HepG2 (cell line): ENCODE results near the gene VDAC2. TPM values are rescaled to one million over a fixed set of nuclear protein-coding genes. Genes with fewer than 3 reads are reported as not detected.
A peak's percentile ranks its signal among the peaks of the same experiment; 100 is the strongest.

Experiments used
- ATAC-seq: fragments of 200-7000 bp; cut with Tn5 transposase; 3 replicates; pipeline ENCODE4 v1.9.1; 2020; ENCODE audit warnings: mild to moderate bottlenecking, moderate library complexity
- BruUV-seq: library from RNA; stranded (reverse); fragments of 400-500 nt; replicated peaks from 2 replicates; lab custom pipeline; 2021; lab: Mats Ljungman, UMichigan
- CTCF ChIA-PET: fragments of 300-600 bp; formaldehyde crosslinking; extraction: SDS; loops from one replicate; lab custom pipeline; 2021; ENCODE audit warnings: low total read pairs, inconsistent platforms, low intra/inter-chr PET ratio; lab: Yijun Ruan, JAX
- POLR2A ChIA-PET: fragments of 350-600 bp; sonication (Branson Sonifier 250); formaldehyde crosslinking; loops from one replicate; lab custom pipeline; 2020; ENCODE audit warnings: antibody characterized with exemption, inconsistent platforms; lab: Yijun Ruan, JAX
- DNase-seq: peaks from one replicate; pipeline ENCODE4 v3.0.0-alpha.2; 2015; ENCODE audit warnings: low spot score
- FAIRE-seq: peaks from 3 replicates; lab custom pipeline; 2011; peaks lifted over from hg19 to GRCh38; lab: Jason Lieb, UNC
- H2AFZ ChIP-seq: one replicate; pipeline ENCODE4 v1.6.1; 2011; ENCODE audit warnings: low read length, inconsistent platforms
- H3K27ac ChIP-seq: fragments of 300-600 bp; 3 replicates; pipeline ENCODE4 v1.8.0; 2011; ENCODE audit warnings: mixed run types, mild to moderate bottlenecking, mixed read lengths, low read length, inconsistent platforms; ENCODE audit not compliant: insufficient read depth; ENCODE audit errors: extremely low read length
- H3K27me3 ChIP-seq, 2 experiments: fragments of 200-600 bp in 1 of 2; 2 replicates in 1 of 2; 3 replicates in 1 of 2; pipeline versions ENCODE4 v1.6.0 to v1.8.0; 2011; ENCODE audit warnings: low read length in 2 of 2, mild to moderate bottlenecking in 2 of 2, moderate library complexity in 2 of 2, inconsistent platforms in 1 of 2; ENCODE audit not compliant: insufficient read depth in 2 of 2, control insufficient read depth in 1 of 2
- H3K36me3 ChIP-seq, 2 experiments: fragments of 200-600 bp in 1 of 2; replicated peaks in 1 of 2; 2 replicates in 1 of 2; 3 replicates in 1 of 2; pipeline versions ENCODE4 v1.5.1 to v1.8.0; 2011; ENCODE audit warnings: low read length in 2 of 2, inconsistent platforms in 1 of 2; ENCODE audit not compliant: insufficient read depth in 2 of 2, control insufficient read depth in 1 of 2
- H3K4me1 ChIP-seq: 2 replicates; pipeline ENCODE4 v1.5.1; 2012; ENCODE audit warnings: low read length, inconsistent platforms; ENCODE audit not compliant: insufficient read depth
- H3K4me2 ChIP-seq: 2 replicates; pipeline ENCODE4 v1.6.0; 2011; ENCODE audit warnings: low read depth, low read length, inconsistent platforms
- H3K4me3 ChIP-seq, 3 experiments: fragments of 200-600 bp in 1 of 3; sonication (generic), shearing (Covaris generic) in 1 of 3; replicated peaks in 1 of 3; 2 replicates each; pipeline ENCODE4 v1.5.1; 2011 to 2016; ENCODE audit warnings: low read length in 3 of 3, inconsistent platforms in 2 of 3, low read depth in 2 of 3, mild to moderate bottlenecking in 2 of 3, control low read depth in 1 of 3, mixed read lengths in 1 of 3; ENCODE audit not compliant: insufficient read depth in 1 of 3
- H3K79me2 ChIP-seq: one replicate; pipeline ENCODE4 v1.6.1; 2011; ENCODE audit warnings: low read length, inconsistent platforms; ENCODE audit not compliant: insufficient read depth
- H3K9ac ChIP-seq: 2 replicates; pipeline ENCODE4 v1.6.0; 2011; ENCODE audit warnings: mild to moderate bottlenecking, low read depth, low read length, inconsistent platforms; ENCODE audit not compliant: insufficient read depth
- H3K9me3 ChIP-seq: 2 replicates; pipeline ENCODE4 v1.5.1; 2012; ENCODE audit warnings: mild to moderate bottlenecking, low read length
- H4K20me1 ChIP-seq: 2 replicates; pipeline ENCODE4 v1.6.0; 2011; ENCODE audit warnings: inconsistent platforms, mild to moderate bottlenecking, low read length, moderate library complexity; ENCODE audit not compliant: insufficient read depth
- AGO1 ChIP-seq: fragments of 200-400 bp; formaldehyde crosslinking; IDR thresholded peaks from 2 replicates; pipeline ENCODE4 v1.6.1; 2017; ENCODE audit warnings: mild to moderate bottlenecking, low read depth, low read length, moderate library complexity; ENCODE audit not compliant: poor library complexity, severe bottlenecking
- CEBPG ChIP-seq: IDR thresholded peaks from 2 replicates; pipeline ENCODE4 v1.6.1; 2016
- DNMT1 ChIP-seq: sonication (generic); formaldehyde crosslinking; IDR thresholded peaks from 2 replicates; pipeline ENCODE4 v1.5.1; 2020; ENCODE audit warnings: mild to moderate bottlenecking, missing genetic modification reagents
- ELF1 ChIP-seq: sonication (generic); formaldehyde crosslinking; IDR thresholded peaks from 2 replicates; pipeline ENCODE4 v1.4.0; 2020; ENCODE audit warnings: missing genetic modification reagents
- HIVEP1 ChIP-seq: sonication (generic); formaldehyde crosslinking; IDR thresholded peaks from 2 replicates; pipeline ENCODE4 v1.4.0; 2020; ENCODE audit warnings: mild to moderate bottlenecking, missing genetic modification reagents
- HNRNPL ChIP-seq: fragments of 200-400 bp; formaldehyde crosslinking; IDR thresholded peaks from 2 replicates; pipeline ENCODE4 v1.6.1; 2017; ENCODE audit warnings: mild to moderate bottlenecking, low read depth, low read length
- PHF5A ChIP-seq: IDR thresholded peaks from one replicate; pipeline ENCODE4 v1.6.1; 2018; ENCODE audit warnings: low read depth, missing genetic modification reagents; ENCODE audit not compliant: unreplicated experiment
- POLR2A ChIP-seq, 2 experiments: IDR thresholded peaks; 2 replicates each; pipeline ENCODE4 v1.6.1; 2011; ENCODE audit warnings: low read depth in 2 of 2, low read length in 2 of 2, mild to moderate bottlenecking in 1 of 2, moderate library complexity in 1 of 2; ENCODE audit not compliant: insufficient read depth in 1 of 2
- POLR2AphosphoS5 ChIP-seq: IDR thresholded peaks from 2 replicates; pipeline ENCODE4 v1.6.1; 2012; ENCODE audit warnings: low read depth, low read length
- ZBTB7A ChIP-seq: sonication (generic); formaldehyde crosslinking; IDR thresholded peaks from 2 replicates; pipeline ENCODE4 v1.8.0; 2022; ENCODE audit warnings: mild to moderate bottlenecking, missing genetic modification reagents
- ZNF761 ChIP-seq: sonication (generic); formaldehyde crosslinking; conservative IDR thresholded peaks from 2 replicates; pipeline ENCODE4 v1.4.0; 2020; ENCODE audit warnings: mild to moderate bottlenecking, missing genetic modification reagents
- ZNF773 ChIP-seq: sonication (generic); formaldehyde crosslinking; IDR thresholded peaks from 2 replicates; pipeline ENCODE4 v1.4.0; 2020; ENCODE audit warnings: missing genetic modification reagents, borderline replicate concordance
- ZSCAN31 ChIP-seq: sonication (generic); formaldehyde crosslinking; IDR thresholded peaks from 2 replicates; pipeline ENCODE4 v1.5.0; 2020; ENCODE audit warnings: low read depth, mild to moderate bottlenecking, missing genetic modification reagents
- WGBS: methylation state at CpG from one replicate; pipeline ENCODE4 v1.1.6; 2017; ENCODE audit warnings: low lambda C conversion rate; 5-methylcytosine and 5-hydroxymethylcytosine counted together
- in situ Hi-C: cut with HindIII; loops from 2 replicates; pipeline ENCODE4 v1.10.0; 2017; ENCODE audit warnings: low pct_unique_long_range_greater_than_20kb; ENCODE audit not compliant: extremely low pct_ligation_motif_present
- intact Hi-C: fragments of 100-400 bp; cut with micrococcal nuclease; formaldehyde crosslinking; loops from one replicate; pipeline ENCODE4 v1.10.0; 2022; ENCODE audit not compliant: unreplicated experiment
- polyA plus RNA-seq, 8 experiments: library from polyadenylated mRNA; depleted of rRNA in 3 of 8; stranded (reverse) in 7 of 8; unstranded in 1 of 8; fragments of >200 nt; fragmentation: Illumina TruSeq in 4 of 8; extraction: Trizol in 4 of 8; gene quantifications; 2 replicates each; pipeline versions ENCODE4 v1.2.1 to v1.2.3, GENCODE V29; 2011 to 2016; ENCODE audit warnings: low read depth in 4 of 8, missing spikeins in 1 of 8, mixed read lengths in 1 of 8; ENCODE audit not compliant: insufficient read depth in 1 of 8
- total RNA-seq, 5 experiments: library from RNA; depleted of rRNA; stranded (reverse); fragments of >200 nt; fragmentation: Illumina TruSeq; extraction: Trizol; gene quantifications; 2 replicates each; pipeline ENCODE4 v1.2.3, GENCODE V29; 2016; ENCODE audit warnings: low read depth in 1 of 5
- TF ChIP-seq, protein P1 (sequence below): sonication (generic); formaldehyde crosslinking; IDR thresholded peaks from 2 replicates; pipeline ENCODE4 v1.8.0; 2022; ENCODE audit warnings: missing genetic modification reagents, mild to moderate bottlenecking, inconsistent platforms, borderline replicate concordance
- TF ChIP-seq, protein P2 (sequence below): sonication (generic); formaldehyde crosslinking; IDR thresholded peaks from 2 replicates; pipeline ENCODE4 v1.5.1; 2020; ENCODE audit warnings: mild to moderate bottlenecking, missing genetic modification reagents, moderate library complexity
- TF ChIP-seq, protein P3 (sequence below): sonication (generic); formaldehyde crosslinking; IDR thresholded peaks from 2 replicates; pipeline ENCODE4 v1.5.1; 2020; ENCODE audit warnings: mild to moderate bottlenecking, missing genetic modification reagents, borderline replicate concordance

The VDAC2 gene
- total and polyA plus RNA-seq, 2 of the 13 experiments (the other 11 are each of a cell fraction or from before 2014, with no cell fraction given), result 67.9 to 222 TPM

DNA sequence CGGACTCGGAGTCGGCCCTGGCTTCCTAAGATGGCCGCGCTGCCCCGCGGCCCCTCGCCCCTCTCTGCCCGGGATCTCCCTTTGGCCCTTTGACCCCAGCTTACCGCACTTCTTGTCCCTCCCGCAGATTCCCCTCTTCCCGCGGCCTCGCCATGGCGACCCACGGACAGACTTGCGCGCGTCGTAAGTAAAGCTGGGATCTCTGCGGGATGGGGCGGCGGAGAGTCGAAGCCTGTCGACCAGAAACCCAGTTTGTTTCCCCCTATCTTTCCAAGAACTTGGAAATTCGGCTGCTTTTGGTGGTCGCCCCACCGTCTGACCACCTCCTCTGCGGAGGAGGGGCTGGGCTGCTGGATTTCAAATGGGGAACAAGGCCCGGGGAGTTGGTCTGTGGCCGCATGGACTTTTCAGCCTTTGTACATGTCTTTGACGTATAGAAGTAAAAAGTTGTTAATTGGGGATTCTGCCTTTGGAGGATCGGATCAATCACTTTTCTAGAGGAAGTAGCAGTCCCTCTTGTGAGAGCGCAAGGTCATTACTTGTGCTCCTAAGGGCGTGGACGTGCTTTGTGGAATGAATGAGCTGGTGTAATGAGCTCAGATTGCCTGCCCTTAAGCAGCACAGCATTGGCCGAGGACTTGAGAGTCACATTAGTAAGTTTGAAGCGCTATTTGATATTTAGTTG is 553 bp downstream of the VDAC2 start:
- Histone ChIP-seq H3K27me3 (no peaks in the 10 kb centered on the region; a peak in 1 of 5 replicates), H3K4me3 (peak overlapping the region; percentile 80 to 91 (median 90)), H3K9me3 (no peaks in the 10 kb centered on the region), H3K36me3 (peaks cover 0 to 30% of the 10 kb centered on the region in 2 experiments; a peak in 4 of 5 replicates), H2AFZ (no peak overlapping the region), H4K20me1 (peaks cover 15% of the 10 kb centered on the region), H3K27ac (peak overlapping the region; percentile 91), H3K4me1 (peaks cover 76% of the 10 kb centered on the region), H3K4me2 (peak overlapping the region; percentile 80), H3K9ac (peak overlapping the region; percentile 96), H3K79me2 (peaks cover 44% of the 10 kb centered on the region)
- FAIRE-seq (peak; percentile 60), ATAC-seq (peak; percentile 67), DNase-seq (peak; percentile 48)
- BruUV-seq, result no TSS peak
- intact Hi-C loops, result loop anchor here (1.0 to 2.0 kb wide), 2 partner anchors 14 to 43 kb away; no protein-coding TSS in a partner anchor
- POLR2A ChIA-PET, result interaction anchor here (0.6 to 4.8 kb wide), 13 partner anchors 9 to 1033 kb away, joined by 3 to 55 read pairs (median 8); partner anchors contain the start of gene SAMD8
- in situ Hi-C loops, result no loop called here
- CTCF ChIA-PET, result no interaction called here
- WGBS, result under 1% methylated on average over 29 of the region's 38 CpGs
- TF ChIP-seq POLR2AphosphoS5, result 0 out of 2 replicates have a peak, but pooled peaks have one; percentile 23
- TF ChIP-seq, protein P1, sequence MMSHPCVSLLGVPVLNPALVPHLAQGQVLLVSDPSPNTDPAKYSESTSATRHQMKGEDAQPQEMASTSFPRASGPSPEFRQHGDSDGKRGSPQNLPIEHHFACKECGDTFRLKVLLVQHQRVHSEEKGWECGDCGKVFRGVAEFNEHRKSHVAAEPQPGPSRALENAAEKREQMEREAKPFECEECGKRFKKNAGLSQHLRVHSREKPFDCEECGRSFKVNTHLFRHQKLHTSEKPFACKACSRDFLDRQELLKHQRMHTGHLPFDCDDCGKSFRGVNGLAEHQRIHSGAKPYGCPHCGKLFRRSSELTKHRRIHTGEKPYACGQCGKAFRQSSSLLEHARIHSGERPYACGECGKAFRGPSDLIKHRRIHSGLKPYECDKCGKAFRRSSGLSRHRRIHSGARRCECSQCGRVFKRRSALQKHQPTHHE, result 0 out of 2 replicates have a peak, but pooled peaks have one; percentile 2
- 0 out of 2 replicates have a peak, but pooled peaks have one; percentile 27 for TF ChIP-seq HNRNPL
- TF ChIP-seq ZNF761 (CRISPR knock-in tag), result 0 out of 2 replicates have a peak, but pooled peaks have one; percentile 10
- 0 out of 2 replicates have a peak, but pooled peaks have one; percentile 12 for TF ChIP-seq ELF1 (CRISPR knock-in tag)
- peak; percentile 74; the same call in 1 of the 2 replicates for TF ChIP-seq ZSCAN31 (CRISPR knock-in tag)
- TF ChIP-seq POLR2A (IDR thresholded peaks at IDR 0.05; ENCODE audit: insufficient read depth in 1 of 2, low read depth in 2 of 2, low read length in 2 of 2), result peak in 1 of 2 experiments; percentile 63; a peak in 2 of 4 replicates
- no peak for TF ChIP-seq AGO1
- TF ChIP-seq PHF5A, result peak; percentile 7
- TF ChIP-seq CEBPG (CRISPR knock-in tag), result no peak
- TF ChIP-seq ZNF773 (CRISPR knock-in tag), result no peak
- TF ChIP-seq, protein P2, sequence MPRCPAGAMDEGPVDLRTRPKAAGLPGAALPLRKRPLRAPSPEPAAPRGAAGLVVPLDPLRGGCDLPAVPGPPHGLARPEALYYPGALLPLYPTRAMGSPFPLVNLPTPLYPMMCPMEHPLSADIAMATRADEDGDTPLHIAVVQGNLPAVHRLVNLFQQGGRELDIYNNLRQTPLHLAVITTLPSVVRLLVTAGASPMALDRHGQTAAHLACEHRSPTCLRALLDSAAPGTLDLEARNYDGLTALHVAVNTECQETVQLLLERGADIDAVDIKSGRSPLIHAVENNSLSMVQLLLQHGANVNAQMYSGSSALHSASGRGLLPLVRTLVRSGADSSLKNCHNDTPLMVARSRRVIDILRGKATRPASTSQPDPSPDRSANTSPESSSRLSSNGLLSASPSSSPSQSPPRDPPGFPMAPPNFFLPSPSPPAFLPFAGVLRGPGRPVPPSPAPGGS (CRISPR knock-in tag), result 0 out of 2 replicates have a peak, but pooled peaks have one; percentile 45
- TF ChIP-seq DNMT1, result no peak
- TF ChIP-seq, protein P3, sequence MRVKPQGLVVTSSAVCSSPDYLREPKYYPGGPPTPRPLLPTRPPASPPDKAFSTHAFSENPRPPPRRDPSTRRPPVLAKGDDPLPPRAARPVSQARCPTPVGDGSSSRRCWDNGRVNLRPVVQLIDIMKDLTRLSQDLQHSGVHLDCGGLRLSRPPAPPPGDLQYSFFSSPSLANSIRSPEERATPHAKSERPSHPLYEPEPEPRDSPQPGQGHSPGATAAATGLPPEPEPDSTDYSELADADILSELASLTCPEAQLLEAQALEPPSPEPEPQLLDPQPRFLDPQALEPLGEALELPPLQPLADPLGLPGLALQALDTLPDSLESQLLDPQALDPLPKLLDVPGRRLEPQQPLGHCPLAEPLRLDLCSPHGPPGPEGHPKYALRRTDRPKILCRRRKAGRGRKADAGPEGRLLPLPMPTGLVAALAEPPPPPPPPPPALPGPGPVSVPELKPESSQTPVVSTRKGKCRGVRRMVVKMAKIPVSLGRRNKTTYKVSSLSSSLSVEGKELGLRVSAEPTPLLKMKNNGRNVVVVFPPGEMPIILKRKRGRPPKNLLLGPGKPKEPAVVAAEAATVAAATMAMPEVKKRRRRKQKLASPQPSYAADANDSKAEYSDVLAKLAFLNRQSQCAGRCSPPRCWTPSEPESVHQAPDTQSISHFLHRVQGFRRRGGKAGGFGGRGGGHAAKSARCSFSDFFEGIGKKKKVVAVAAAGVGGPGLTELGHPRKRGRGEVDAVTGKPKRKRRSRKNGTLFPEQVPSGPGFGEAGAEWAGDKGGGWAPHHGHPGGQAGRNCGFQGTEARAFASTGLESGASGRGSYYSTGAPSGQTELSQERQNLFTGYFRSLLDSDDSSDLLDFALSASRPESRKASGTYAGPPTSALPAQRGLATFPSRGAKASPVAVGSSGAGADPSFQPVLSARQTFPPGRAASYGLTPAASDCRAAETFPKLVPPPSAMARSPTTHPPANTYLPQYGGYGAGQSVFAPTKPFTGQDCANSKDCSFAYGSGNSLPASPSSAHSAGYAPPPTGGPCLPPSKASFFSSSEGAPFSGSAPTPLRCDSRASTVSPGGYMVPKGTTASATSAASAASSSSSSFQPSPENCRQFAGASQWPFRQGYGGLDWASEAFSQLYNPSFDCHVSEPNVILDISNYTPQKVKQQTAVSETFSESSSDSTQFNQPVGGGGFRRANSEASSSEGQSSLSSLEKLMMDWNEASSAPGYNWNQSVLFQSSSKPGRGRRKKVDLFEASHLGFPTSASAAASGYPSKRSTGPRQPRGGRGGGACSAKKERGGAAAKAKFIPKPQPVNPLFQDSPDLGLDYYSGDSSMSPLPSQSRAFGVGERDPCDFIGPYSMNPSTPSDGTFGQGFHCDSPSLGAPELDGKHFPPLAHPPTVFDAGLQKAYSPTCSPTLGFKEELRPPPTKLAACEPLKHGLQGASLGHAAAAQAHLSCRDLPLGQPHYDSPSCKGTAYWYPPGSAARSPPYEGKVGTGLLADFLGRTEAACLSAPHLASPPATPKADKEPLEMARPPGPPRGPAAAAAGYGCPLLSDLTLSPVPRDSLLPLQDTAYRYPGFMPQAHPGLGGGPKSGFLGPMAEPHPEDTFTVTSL (CRISPR knock-in tag), result 0 out of 2 replicates have a peak, but pooled peaks have one; percentile 45
- peak; percentile 76 for TF ChIP-seq ZBTB7A (CRISPR knock-in tag)
- TF ChIP-seq HIVEP1, result peak; percentile 10; the same call in 1 of the 2 replicates
